ENCODE data around the gene TFAP2D.

Gene TFAP2D

DNA sequence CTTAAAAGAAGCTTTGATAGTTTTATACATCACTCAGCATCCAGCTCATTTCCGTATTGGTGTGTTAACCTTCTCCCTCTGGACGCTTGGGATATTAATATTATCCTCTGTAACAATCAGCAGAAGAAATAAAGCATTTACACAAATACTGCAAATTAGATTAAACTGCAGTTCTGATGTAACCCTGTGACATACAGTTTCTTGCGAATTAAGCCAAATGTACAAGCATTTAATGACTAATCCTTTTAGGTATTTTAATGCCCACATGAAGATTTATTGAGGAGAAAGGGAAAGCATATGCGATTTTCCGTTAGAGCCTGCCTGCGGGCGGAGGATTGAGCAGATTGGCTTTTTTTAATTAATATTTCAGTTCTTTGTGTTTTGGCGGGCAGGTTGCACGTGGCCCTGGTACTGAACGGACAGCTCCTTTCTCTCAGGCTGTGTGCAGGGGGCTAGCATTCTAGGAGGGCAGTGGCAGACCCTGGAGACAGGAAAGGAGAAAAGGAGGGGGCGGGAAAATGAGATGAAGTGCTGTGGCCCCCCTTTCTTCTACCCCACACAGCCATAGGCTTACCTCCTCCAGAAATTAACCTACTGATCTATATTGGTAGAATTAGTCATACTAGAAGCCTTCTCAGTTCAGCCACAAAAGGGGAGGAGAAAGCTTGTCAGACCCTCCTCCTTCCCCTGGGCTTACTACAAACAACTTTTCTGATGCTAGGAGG is 14.1 kb upstream of the TFAP2D start:
- H3K27ac ChIP-seq = no peak overlapping the region
- TF ChIP-seq ZFX (IDR thresholded peaks at IDR 0.05; ENCODE audit: borderline replicate concordance) (no peak), CTCF (IDR thresholded peaks at IDR 0.05) (no peak)

DNA sequence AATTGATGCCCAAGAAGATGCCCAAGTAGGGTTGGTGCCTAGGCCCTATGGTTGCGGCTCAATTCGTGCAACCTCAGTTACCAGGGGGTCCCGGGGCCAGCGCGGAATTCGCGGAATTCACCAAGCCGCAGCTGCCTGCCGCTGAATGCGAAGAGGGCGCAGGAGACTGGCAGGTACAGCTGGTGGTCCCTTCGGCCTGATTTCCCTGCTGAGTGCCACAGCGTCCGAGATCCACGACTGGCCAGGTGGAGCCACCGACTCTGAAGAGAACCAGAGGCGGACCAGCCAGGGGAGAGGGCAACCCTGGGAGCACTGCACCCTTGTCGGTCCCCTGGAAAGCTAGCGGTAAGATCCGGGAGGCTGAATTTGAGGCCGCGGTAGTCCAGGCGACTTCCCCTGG is 6.8 kb upstream of the TFAP2D start:
- TF ChIP-seq ZFX (IDR thresholded peaks at IDR 0.05; ENCODE audit: borderline replicate concordance) (no peak), CTCF (IDR thresholded peaks at IDR 0.05) (no peak)

GRCh38 chr6:50707191-50707590 is 6.1 kb upstream of the TFAP2D start:
- no peak for TF ChIP-seq CTCF (IDR thresholded peaks at IDR 0.05)
- no peak overlapping the region for H3K27ac ChIP-seq

More for the DNA sequence above, 6.8 kb upstream of the TFAP2D start:
- no peak overlapping the region for H3K27ac ChIP-seq

- TF ChIP-seq ZFX (IDR thresholded peaks at IDR 0.05; ENCODE audit: borderline replicate concordance) (no peak), CTCF (IDR thresholded peaks at IDR 0.05) (no peak)
- no peak overlapping the region for H3K27ac ChIP-seq
Observed at GRCh38 chr6:50707652-50708300, 5.5 kb upstream of the TFAP2D start.

- no peak for TF ChIP-seq ZFX (IDR thresholded peaks at IDR 0.05; ENCODE audit: borderline replicate concordance)
- H3K27ac ChIP-seq = no peak overlapping the region
Observed at GRCh38 chr6:50708664-50709365, 4.5 kb upstream of the TFAP2D start.

GRCh38 chr6:50709366-50709734 is 4.0 kb upstream of the TFAP2D start:
- H3K27ac ChIP-seq = no peak overlapping the region
- TF ChIP-seq ZFX (IDR thresholded peaks at IDR 0.05; ENCODE audit: borderline replicate concordance) = no peak
- no peak for TF ChIP-seq CTCF (IDR thresholded peaks at IDR 0.05)

- no peak for TF ChIP-seq ZFX (IDR thresholded peaks at IDR 0.05; ENCODE audit: borderline replicate concordance)
- TF ChIP-seq CTCF (IDR thresholded peaks at IDR 0.05) = no peak
- H3K27ac ChIP-seq = no peak overlapping the region
Observed at GRCh38 chr6:50711686-50712085, 1.6 kb upstream of the TFAP2D start.
